Transverse colon (tissue), 4 donors: ENCODE results near the gene TAF7L. TPM values are rescaled to one million over a fixed set of nuclear protein-coding genes. Genes with fewer than 3 reads are reported as not detected.

Experiments
- DNase-seq: peaks from one replicate; pipeline ENCODE4 v3.0.0-alpha.2; 2019
- H3K27ac ChIP-seq, 4 donors: fragments of 200-600 bp; sonication (generic); 2 replicates each; pipeline ENCODE4 v1.5.1; 2016 to 2018; ENCODE audit warnings: inconsistent platforms in 4 of 4
- H3K27me3 ChIP-seq: fragments of 200-600 bp; sonication (generic); 2 replicates; pipeline ENCODE4 v1.5.1; 2017; ENCODE audit warnings: inconsistent platforms
- H3K36me3 ChIP-seq, 4 donors: fragments of 200-600 bp; sonication (generic); 2 replicates each; pipeline ENCODE4 v1.5.1; 2017 to 2019; ENCODE audit warnings: inconsistent platforms in 4 of 4
- H3K4me1 ChIP-seq, 4 donors: fragments of 200-600 bp; sonication (generic); 2 replicates each; pipeline ENCODE4 v1.5.1; 2017 to 2020; ENCODE audit warnings: inconsistent platforms in 4 of 4
- H3K4me3 ChIP-seq, 4 donors: fragments of 200-600 bp; sonication (generic); 1 replicate in 1 of 4; 2 replicates in 3 of 4; pipeline versions ENCODE4 v1.5.1 to v1.6.1; 2017 to 2019; ENCODE audit warnings: inconsistent platforms in 4 of 4
- H3K9me3 ChIP-seq, 2 donors: fragments of 200-600 bp; sonication (generic); 2 replicates each; pipeline ENCODE4 v1.5.1; 2017 to 2019; ENCODE audit warnings: inconsistent platforms in 2 of 2
- EP300 ChIP-seq: sonication (generic); formaldehyde crosslinking; IDR thresholded peaks from one replicate; pipeline ENCODE4 v1.6.1; 2017; ENCODE audit warnings: antibody characterized with exemption, low read depth
- POLR2A ChIP-seq: fragments of 450-650 bp; IDR thresholded peaks from one replicate; pipeline ENCODE4 v1.6.1; 2016; ENCODE audit warnings: antibody characterized with exemption, mild to moderate bottlenecking, moderate library complexity
- POLR2AphosphoS5 ChIP-seq, 3 donors: sonication (generic); formaldehyde crosslinking; IDR thresholded peaks; one replicate each; pipeline ENCODE4 v1.6.1; 2016; ENCODE audit warnings: antibody characterized with exemption in 3 of 3
- WGBS, 2 donors: methylation state at CpG; one replicate each; pipeline ENCODE4 v1.1.5; 2018; ENCODE audit warnings: low coverage in 1 of 2; 5-methylcytosine and 5-hydroxymethylcytosine counted together
- in situ Hi-C, 4 donors: fragments of 200-750 bp; cut with MboI; loops; one replicate each; pipeline versions ENCODE4 v1.15.0 to v1.15.1; 2017; ENCODE audit warnings: low sequenced_read_pairs in 3 of 4, low pct_ligation_motif_present in 1 of 4, low pct_unique_long_range_greater_than_20kb in 1 of 4
- intact Hi-C: fragments of 100-400 bp; cut with DNase I; formaldehyde crosslinking; loops from one replicate; pipeline ENCODE4 v1.15.1; 2023; ENCODE audit warnings: low total_unique reads
- total RNA-seq, 4 donors: library from RNA; depleted of rRNA; stranded (reverse); fragments of >200 nt; gene quantifications; one replicate each; pipeline ENCODE4 v1.1.0, GENCODE V29; 2016
- TF ChIP-seq, protein P1 (sequence below), 5 experiments: fragments of 200-600 bp in 3 of 5; fragments of 450-650 bp in 2 of 5; sonication (generic) in 3 of 5; IDR thresholded peaks; 1 replicate in 2 of 5; 2 replicates in 3 of 5; pipeline ENCODE4 v1.5.1; 2016 to 2017; ENCODE audit warnings: antibody characterized with exemption in 5 of 5, inconsistent platforms in 3 of 5, mild to moderate bottlenecking in 2 of 5, moderate library complexity in 1 of 5

TAF7L gene
- total RNA-seq, 4 donors from 2014 or later, result 0.64 to 0.75 TPM; not detected in 2

DNA sequence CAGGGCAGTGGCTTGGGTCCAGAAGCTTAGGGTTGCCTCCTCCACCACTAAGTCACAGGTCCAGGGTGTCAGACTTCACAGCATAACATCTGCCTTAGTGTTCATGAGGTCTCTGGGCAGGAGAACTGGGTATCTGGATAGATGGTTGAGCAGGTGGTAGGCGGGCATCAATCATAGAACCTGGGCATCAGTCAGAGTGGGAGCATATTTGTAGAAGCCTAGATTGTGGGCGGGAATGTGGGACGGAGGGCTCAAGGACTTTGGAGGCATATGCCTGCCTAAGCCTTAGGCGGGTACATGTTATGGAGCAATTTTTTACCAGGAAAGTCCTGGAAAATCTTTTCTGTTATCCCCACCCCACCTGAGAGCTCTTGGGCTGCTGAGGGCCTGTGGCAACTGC lies 28.5 kb downstream of the TAF7L start:
- 87 to 100% methylated on average over 3 to 4 of the region's 4 CpGs for WGBS, 2 donors
- H3K9me3 ChIP-seq, result no peaks in the 10 kb centered on the region
- H3K4me3 ChIP-seq, result no peak overlapping the region
- H3K27me3 ChIP-seq, result no peaks in the 10 kb centered on the region
- no peaks in the 10 kb centered on the region for H3K36me3 ChIP-seq
- no peaks in the 10 kb centered on the region for H3K4me1 ChIP-seq
- TF ChIP-seq, protein P1, sequence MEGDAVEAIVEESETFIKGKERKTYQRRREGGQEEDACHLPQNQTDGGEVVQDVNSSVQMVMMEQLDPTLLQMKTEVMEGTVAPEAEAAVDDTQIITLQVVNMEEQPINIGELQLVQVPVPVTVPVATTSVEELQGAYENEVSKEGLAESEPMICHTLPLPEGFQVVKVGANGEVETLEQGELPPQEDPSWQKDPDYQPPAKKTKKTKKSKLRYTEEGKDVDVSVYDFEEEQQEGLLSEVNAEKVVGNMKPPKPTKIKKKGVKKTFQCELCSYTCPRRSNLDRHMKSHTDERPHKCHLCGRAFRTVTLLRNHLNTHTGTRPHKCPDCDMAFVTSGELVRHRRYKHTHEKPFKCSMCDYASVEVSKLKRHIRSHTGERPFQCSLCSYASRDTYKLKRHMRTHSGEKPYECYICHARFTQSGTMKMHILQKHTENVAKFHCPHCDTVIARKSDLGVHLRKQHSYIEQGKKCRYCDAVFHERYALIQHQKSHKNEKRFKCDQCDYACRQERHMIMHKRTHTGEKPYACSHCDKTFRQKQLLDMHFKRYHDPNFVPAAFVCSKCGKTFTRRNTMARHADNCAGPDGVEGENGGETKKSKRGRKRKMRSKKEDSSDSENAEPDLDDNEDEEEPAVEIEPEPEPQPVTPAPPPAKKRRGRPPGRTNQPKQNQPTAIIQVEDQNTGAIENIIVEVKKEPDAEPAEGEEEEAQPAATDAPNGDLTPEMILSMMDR (IDR thresholded peaks at IDR 0.05), result no peak
- TF ChIP-seq EP300 (no peak), POLR2AphosphoS5 (IDR thresholded peaks at IDR 0.05) (no peak), POLR2A (no peak)
- in situ Hi-C loops (no loop called here), intact Hi-C loops (no loop called here)
- no peak for DNase-seq
- no peak overlapping the region for H3K27ac ChIP-seq

DNA sequence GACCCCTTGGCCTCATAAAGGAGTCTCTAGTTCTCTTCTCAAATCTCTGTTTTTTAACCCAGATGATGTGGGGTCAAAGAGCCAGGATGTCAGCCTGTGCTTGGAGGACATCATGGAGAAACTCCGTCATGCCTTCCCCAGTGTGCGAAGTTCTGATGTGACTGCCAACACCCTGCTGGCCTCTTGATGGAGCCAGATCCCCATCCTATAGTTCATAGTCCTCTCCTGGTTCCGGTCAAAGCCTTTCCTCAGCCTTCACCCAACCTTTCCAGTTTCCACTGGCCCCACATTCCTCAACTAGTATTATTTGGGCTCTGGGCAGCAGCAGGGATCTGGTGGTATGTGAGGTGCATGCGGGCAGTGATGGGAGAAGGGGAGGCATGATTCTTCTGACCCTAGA lies 30.7 kb downstream of the TAF7L start:
- TF ChIP-seq EP300 (no peak), POLR2A (no peak)
- TF ChIP-seq, protein P1 (IDR thresholded peaks at IDR 0.05), result peak in 2 of 5 experiments; percentile 16 to 26
- H3K27me3 ChIP-seq, result no peaks in the 10 kb centered on the region
- in situ Hi-C loops, result no loop called here
- intact Hi-C loops, result no loop called here
- no peak overlapping the region for H3K27ac ChIP-seq
- H3K4me3 ChIP-seq, result no peak overlapping the region
- no peaks in the 10 kb centered on the region for H3K9me3 ChIP-seq
- WGBS, 2 donors, result 60% methylated on average over 4 of the region's 4 CpGs; no CpG with 5 or more reads in 1 of the 2 donors
- no peaks in the 10 kb centered on the region for H3K4me1 ChIP-seq
- DNase-seq, result no peak
- H3K36me3 ChIP-seq, result no peaks in the 10 kb centered on the region

- H3K4me1 ChIP-seq, result no peaks in the 10 kb centered on the region
- H3K4me3 ChIP-seq, result no peak overlapping the region
- TF ChIP-seq, protein P1 (IDR thresholded peaks at IDR 0.05), result no peak
- no peak for TF ChIP-seq EP300
- no peak for TF ChIP-seq POLR2AphosphoS5 (IDR thresholded peaks at IDR 0.05)
- TF ChIP-seq POLR2A, result no peak
- no peaks in the 10 kb centered on the region for H3K9me3 ChIP-seq
- intact Hi-C loops (no loop called here), in situ Hi-C loops (no loop called here)
- DNase-seq, result no peak
- 94% methylated on average over 10 of the region's 11 CpGs; no CpG with 5 or more reads in 1 of the 2 donors for WGBS, 2 donors
- no peaks in the 10 kb centered on the region for H3K27me3 ChIP-seq
- no peak overlapping the region for H3K27ac ChIP-seq
- no peaks in the 10 kb centered on the region for H3K36me3 ChIP-seq
Observed at GRCh38 chrX:101258259-101258581, 32.9 kb downstream of the TAF7L start.

GRCh38 chrX:101257448-101258258 lies 33.5 kb downstream of the TAF7L start:
- H3K27me3 ChIP-seq, result no peaks in the 10 kb centered on the region
- in situ Hi-C loops (no loop called here), intact Hi-C loops (no loop called here)
- no peak for TF ChIP-seq POLR2AphosphoS5 (IDR thresholded peaks at IDR 0.05)
- TF ChIP-seq, protein P1 (IDR thresholded peaks at IDR 0.05), result no peak
- TF ChIP-seq POLR2A, result no peak
- TF ChIP-seq EP300, result no peak
- H3K4me3 ChIP-seq, result no peak overlapping the region
- no peaks in the 10 kb centered on the region for H3K4me1 ChIP-seq
- no peak for DNase-seq
- no peak overlapping the region for H3K27ac ChIP-seq
- no peaks in the 10 kb centered on the region for H3K36me3 ChIP-seq
- 74 to 82% methylated on average over 2 to 4 of the region's 4 CpGs for WGBS, 2 donors
- H3K9me3 ChIP-seq, result no peaks in the 10 kb centered on the region
